ENCODE data around the gene DTNB. TPM values are rescaled to one million over a fixed set of nuclear protein-coding genes. Genes with fewer than 3 reads are reported as not detected.

DTNB gene
- polyA plus RNA-seq, 1 of the 3 experiments (the other 2 are of a cell fraction), result 15.3 TPM

DNA sequence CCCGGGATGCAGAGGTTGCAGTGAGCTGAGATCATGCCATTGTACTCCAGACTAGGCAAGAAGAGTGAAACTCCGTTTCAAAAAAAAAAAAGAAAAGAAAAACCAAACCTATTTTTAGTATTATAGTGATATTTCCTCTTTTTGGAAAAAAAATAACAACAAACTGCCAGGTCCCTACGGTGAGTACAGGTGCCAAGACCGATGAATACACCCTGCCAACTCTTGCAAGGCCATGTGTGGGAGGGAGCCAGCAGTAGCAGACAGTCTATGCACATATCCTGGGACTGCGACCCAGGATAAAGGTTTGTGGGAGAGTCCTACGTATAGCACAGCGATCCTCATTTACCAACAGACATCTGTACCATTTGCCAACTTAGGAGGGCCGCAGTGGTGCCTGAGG lies 262.1 kb downstream of the DTNB start:
- H3K4me3 ChIP-seq (ENCODE audit: low read depth in 2 of 2, low read length in 1 of 2), result no peak overlapping the region
- H4K20me1 ChIP-seq (ENCODE audit: insufficient read depth), result no peaks in the 10 kb centered on the region
- no peaks in the 10 kb centered on the region for H3K9me2 ChIP-seq
- H3F3A ChIP-seq (replicated peaks; ENCODE audit: insufficient read depth), result no peaks in the 10 kb centered on the region
- H3K9ac ChIP-seq, result no peak overlapping the region
- no peak overlapping the region for H3K4me2 ChIP-seq
- ChIA-PET CTCF (no interaction called here), POLR2A (no interaction called here)
- H2AFZ ChIP-seq (ENCODE audit: low read depth), result no peak overlapping the region
- WGBS (ENCODE audit: low lambda C conversion rate), result 89% methylated on average over 8 of the region's 8 CpGs
- no peaks in the 10 kb centered on the region for H3K4me1 ChIP-seq (ENCODE audit: control insufficient read depth in 1 of 2, insufficient read depth in 2 of 2, low read depth in 1 of 2, low read length in 1 of 2)
- H3K27me3 ChIP-seq (ENCODE audit: insufficient read depth), result no peaks in the 10 kb centered on the region
- no peak for DNase-seq
- no peaks in the 10 kb centered on the region for H3K79me2 ChIP-seq (ENCODE audit: insufficient read depth)
- H3K9me3 ChIP-seq, result no peaks in the 10 kb centered on the region
- H3K27ac ChIP-seq (ENCODE audit: low read depth in 2 of 2, low read length in 1 of 2), result no peak overlapping the region
- no peak for TF ChIP-seq GATA2 (CRISPR knock-in tag; IDR thresholded peaks at IDR 0.05)
- no peak for TF ChIP-seq NRF1 (IDR thresholded peaks at IDR 0.05; ENCODE audit: low read depth, low read length)
- TF ChIP-seq IRF3 (IDR thresholded peaks at IDR 0.05; ENCODE audit: low read depth, low read length), result no peak
- no peak for TF ChIP-seq RXRA (IDR thresholded peaks at IDR 0.05; ENCODE audit: borderline replicate concordance, low read depth)
- no peak for TF ChIP-seq PBX3 (IDR thresholded peaks at IDR 0.05)
- TF ChIP-seq TCF12 (IDR thresholded peaks at IDR 0.05), result no peak
- no peak for TF ChIP-seq EP300 (IDR thresholded peaks at IDR 0.05; ENCODE audit: borderline replicate concordance in 1 of 2, low read depth in 1 of 2, low read length in 1 of 2)
- TF ChIP-seq TEAD4 (IDR thresholded peaks at IDR 0.05; ENCODE audit: borderline replicate concordance, insufficient read depth), result no peak
- no peak for TF ChIP-seq RCOR1 (IDR thresholded peaks at IDR 0.05; ENCODE audit: low read length)
- no peak for TF ChIP-seq EZH2phosphoT487 (IDR thresholded peaks at IDR 0.05; ENCODE audit: borderline replicate concordance, low read depth)
- TF ChIP-seq RAD21 (IDR thresholded peaks at IDR 0.05; ENCODE audit: low read length), result no peak
- no peak for TF ChIP-seq RFX5 (IDR thresholded peaks at IDR 0.05; ENCODE audit: low read length)
- TF ChIP-seq USF2 (IDR thresholded peaks at IDR 0.05; ENCODE audit: borderline replicate concordance, low read depth, low read length), result no peak
- TF ChIP-seq MAX (IDR thresholded peaks at IDR 0.05; ENCODE audit: low read depth), result no peak
- TF ChIP-seq MXI1 (IDR thresholded peaks at IDR 0.05; ENCODE audit: low read depth, low read length), result no peak
- TF ChIP-seq, protein P1, sequence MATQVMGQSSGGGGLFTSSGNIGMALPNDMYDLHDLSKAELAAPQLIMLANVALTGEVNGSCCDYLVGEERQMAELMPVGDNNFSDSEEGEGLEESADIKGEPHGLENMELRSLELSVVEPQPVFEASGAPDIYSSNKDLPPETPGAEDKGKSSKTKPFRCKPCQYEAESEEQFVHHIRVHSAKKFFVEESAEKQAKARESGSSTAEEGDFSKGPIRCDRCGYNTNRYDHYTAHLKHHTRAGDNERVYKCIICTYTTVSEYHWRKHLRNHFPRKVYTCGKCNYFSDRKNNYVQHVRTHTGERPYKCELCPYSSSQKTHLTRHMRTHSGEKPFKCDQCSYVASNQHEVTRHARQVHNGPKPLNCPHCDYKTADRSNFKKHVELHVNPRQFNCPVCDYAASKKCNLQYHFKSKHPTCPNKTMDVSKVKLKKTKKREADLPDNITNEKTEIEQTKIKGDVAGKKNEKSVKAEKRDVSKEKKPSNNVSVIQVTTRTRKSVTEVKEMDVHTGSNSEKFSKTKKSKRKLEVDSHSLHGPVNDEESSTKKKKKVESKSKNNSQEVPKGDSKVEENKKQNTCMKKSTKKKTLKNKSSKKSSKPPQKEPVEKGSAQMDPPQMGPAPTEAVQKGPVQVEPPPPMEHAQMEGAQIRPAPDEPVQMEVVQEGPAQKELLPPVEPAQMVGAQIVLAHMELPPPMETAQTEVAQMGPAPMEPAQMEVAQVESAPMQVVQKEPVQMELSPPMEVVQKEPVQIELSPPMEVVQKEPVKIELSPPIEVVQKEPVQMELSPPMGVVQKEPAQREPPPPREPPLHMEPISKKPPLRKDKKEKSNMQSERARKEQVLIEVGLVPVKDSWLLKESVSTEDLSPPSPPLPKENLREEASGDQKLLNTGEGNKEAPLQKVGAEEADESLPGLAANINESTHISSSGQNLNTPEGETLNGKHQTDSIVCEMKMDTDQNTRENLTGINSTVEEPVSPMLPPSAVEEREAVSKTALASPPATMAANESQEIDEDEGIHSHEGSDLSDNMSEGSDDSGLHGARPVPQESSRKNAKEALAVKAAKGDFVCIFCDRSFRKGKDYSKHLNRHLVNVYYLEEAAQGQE (IDR thresholded peaks at IDR 0.05; ENCODE audit: low read depth, low read length), result no peak
- no peaks in the 10 kb centered on the region for H3K36me3 ChIP-seq (replicated peaks in 1 of 2; ENCODE audit: control insufficient read depth in 1 of 2, insufficient read depth in 2 of 2, low read length in 1 of 2)

All from SK-N-SH (cell line).